ENCODE results near the gene TTC7B.

TTC7B gene

GRCh38 chr14:90503582-90503981 lies 312.6 kb downstream of the TTC7B start:
- no peak for FAIRE-seq

DNA sequence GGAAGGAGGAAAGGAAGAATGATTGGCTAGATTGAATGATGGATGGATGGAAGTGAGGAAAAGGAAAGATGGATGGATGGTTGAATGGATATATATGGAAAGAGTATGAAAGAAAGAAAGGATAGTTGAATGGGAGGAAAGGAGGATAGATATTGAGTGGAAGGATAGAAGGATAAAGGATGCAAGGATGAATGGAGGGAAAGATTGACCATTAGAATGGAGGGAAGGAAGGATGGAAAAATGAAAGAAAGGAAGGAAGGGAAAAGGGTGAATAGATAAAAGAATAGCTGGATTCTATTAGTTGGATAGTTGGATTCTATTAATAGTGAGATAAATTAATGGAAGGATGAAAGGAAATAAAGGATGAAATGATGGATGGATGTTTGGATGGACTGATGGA lies 313.5 kb downstream of the TTC7B start:
- no peak for FAIRE-seq

DNA sequence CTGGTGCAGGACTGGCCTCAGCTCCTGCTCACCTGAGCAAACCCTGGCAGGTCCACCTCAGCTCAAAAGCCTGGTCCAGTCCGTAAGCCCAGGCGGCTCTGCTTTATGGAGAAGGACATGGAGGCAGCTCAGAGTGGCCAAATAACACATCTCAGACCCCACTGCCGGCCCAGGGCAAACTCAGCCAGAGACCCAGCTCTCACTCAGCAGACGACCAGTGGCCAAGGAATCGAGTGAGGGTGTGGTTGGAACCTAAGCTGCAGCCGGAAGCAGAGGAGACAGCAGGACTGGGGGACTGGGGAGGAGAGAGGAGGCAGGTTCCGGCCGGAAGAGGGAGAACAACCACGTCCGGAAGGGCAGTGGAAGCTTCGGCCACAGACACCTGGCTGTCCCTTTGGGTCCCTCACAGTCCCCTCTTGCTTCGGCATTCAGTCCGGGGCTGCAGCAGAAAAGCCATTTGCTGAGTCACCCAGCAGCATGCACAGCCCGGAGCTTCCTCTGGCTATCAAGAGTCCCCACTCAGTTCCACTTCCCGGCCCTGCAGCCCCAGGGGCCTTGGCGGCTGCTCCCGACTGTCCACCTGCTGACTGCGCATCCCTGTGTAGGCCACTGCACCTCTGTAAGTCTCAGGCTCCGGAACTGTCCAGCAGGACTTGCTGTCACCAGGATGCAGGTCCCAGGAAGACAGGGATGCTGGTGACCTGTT lies 315.4 kb downstream of the TTC7B start:
- no peak for FAIRE-seq

DNA sequence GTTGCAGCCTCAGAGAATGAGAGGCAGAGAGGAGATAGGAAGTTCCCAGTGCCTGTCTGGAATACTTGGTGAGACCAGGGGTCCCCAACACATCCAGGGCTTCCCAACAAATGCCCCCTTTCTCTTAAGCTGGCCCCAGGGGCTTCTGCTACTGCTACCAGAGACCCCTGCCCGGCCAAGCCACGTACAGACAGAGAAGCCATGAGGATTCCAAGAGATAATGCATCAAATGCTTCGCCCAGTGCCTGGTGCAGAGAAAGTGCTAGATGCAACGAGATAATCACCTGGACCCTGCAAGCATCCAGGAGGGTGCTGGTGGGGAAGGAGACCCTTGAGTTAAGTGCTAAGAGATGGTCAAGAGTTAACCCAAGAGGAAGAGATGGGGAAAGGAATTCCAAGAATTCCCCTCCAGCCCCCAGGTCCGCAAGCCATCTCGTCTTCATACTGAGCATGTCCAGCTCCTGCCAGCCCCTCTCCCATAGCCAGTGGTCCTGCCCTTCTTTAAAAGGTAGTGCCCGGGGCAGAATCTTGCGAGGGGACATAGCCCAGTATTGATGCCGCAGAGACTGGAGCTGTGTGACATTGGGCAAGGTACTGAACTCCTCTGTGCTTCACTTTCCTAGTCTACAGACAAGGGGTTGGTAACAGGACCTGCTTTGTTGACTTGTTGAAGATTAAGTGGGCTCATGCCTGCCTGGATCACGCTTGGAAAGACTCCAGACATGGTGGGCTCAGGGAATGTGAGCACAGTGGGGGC lies 316.1 kb downstream of the TTC7B start:
- FAIRE-seq = no peak

- FAIRE-seq = no peak
Observed at GRCh38 chr14:90499121-90499520, 317.1 kb downstream of the TTC7B start.

DNA sequence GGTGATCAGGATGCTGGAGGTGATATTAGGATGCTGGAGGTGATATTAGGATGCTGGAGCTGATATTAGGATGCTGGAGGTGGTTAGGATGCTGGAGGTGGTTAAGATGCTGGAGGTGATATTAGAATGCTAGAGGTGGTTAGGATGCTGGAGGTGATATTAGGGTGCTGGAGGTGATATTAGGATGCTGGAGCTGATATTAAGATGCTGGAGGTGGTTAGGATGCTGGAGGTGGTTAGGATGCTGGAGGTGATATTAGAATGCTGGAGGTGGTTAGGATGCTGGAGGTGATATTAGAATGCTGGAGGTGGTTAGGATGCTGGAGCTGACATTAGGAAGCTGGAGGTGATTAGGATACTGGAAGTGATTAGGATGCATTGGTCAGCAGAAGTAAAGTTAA lies 318.0 kb downstream of the TTC7B start:
- no peak for FAIRE-seq

DNA sequence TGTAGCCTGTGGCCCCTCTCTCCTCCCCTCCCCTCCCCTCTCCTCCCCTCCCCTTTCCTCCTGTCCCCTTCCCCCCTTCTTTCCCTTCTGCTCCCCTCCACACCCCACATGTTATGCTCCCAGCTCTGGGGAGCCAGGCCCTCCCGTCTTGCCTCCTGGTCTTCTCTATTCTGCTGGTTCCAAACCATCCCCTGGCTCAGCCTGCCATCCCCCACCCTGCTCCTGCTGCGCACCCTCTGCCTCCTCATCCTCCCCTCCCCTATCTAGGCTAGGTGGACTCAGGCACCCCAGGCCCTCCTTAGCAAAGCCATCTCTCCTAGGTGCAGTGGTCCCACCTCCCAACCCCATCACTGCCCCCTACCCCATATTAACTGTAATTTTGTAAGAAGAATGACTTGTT lies 319.9 kb downstream of the TTC7B start:
- FAIRE-seq = no peak

DNA sequence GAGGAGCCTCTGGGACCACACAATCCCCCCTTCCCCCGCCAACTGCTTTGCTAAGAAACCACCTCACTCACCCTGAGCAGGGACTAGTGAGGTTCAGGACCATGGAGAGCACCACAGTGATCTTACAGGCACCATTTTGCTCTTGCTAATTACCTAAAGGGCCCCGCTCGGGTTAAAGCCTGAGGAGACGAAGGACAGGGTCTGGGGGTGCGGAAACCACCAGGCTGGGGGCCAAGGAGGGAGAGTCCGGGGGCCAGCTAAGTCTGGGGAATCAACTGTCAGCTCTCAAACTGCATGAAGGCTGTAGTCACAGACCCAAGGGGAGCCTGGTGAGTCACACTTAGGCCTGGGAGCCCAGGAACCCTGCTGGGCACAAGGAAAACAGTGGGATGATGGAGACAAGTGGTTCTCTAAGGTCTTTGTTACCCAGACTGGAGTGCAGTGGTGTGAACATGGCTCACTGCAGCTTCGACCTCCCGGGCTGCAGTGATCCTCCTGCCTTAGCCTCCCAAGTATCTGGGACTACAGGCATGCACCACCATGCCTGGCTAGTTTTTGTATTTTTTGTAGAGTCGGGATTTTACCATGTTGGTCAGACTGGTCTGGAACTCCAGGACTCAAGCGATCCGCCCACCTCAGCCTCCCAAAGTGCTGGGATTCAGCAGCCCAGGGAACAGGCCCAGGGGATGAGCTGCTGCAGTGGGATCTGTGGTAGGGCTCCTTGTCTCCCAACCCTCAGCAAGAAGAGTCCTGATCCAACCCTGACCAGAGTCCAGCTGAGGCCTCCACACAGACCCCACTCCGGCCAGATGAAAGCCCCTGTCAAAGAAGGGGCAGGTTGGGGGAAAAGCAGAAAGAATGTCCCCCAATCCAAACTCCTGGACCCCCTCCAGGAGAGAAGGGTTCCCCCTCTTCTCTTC lies 320.6 kb downstream of the TTC7B start:
- FAIRE-seq = no peak

DNA sequence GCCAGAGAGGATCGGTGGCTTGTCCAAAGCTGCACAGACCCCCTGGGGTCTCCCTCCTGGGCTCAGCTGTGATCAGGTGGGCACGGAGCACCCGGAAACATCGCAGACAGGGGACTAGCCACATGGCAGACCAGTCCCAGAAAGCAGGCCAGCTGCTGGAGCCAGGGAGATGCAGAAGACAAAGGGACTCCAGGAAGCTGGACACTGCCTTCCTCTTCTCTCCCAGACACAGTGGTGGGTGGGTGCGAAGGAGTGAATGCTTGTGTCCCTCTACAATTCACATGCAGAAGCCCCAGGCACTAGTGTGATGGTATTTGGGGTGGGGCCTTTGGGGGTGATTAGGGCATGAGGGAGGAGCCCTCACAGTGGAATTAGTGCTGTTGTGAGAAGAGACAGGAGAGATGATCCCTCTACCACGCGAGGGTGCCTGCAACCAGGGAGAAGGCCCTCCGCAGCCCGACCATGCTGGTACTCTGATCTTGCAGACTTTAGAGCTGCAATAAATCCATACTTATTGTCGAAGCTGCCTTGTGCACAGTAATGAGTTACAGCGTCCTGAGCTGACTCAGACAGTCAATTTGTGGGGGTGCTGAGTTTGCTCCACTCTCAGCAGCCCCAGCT lies 324.2 kb downstream of the TTC7B start:
- FAIRE-seq = no peak

DNA sequence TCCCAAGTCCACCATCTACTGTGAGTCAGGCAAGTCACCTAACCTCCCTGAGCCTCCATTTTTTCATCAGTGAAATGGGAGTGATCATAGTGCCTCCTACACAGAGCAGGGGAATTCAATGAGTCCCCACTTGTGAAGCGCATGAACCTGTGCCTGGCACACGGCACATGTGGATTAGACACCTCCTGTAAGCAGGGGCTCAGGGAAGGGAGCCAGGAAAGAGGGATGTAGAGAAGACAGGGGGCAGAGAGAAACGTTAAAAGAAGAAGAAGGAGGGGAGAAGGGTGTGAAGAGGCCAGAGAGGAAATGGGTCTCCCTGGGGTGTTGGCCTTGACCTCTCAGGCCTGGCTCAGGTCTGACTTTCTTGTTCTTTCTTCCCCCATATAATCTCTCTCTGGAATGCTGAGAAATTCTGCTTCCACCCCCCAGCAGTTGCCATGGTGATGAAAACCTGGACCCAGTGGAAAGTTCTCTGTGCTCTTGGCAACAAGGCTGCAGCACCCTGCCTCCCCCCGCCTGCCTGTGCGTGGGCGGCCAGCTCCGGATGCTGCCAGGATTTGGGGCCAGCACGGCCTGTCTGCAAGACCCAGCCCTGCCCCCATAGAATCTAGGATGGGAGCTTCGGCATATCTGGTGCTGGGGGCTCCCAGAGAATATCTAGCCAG lies 324.9 kb downstream of the TTC7B start:
- FAIRE-seq = no peak

DNA sequence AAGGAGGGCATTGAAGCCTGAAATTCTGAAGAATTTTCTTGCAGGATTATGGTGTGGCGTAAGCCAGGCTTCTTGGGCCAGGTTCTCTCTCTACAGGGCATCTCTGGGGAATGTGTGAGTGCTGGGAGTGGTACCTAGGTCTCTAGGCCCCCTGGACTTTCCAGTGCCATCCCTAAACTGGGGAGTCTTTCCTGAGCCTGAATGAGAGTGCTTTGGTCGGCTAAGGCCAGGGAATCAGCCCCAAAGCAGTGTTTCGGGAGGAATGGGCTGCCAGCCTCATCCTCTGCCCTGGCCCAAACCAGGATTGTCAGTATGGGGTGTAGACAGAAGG lies 325.5 kb downstream of the TTC7B start:
- no peak for FAIRE-seq

DNA sequence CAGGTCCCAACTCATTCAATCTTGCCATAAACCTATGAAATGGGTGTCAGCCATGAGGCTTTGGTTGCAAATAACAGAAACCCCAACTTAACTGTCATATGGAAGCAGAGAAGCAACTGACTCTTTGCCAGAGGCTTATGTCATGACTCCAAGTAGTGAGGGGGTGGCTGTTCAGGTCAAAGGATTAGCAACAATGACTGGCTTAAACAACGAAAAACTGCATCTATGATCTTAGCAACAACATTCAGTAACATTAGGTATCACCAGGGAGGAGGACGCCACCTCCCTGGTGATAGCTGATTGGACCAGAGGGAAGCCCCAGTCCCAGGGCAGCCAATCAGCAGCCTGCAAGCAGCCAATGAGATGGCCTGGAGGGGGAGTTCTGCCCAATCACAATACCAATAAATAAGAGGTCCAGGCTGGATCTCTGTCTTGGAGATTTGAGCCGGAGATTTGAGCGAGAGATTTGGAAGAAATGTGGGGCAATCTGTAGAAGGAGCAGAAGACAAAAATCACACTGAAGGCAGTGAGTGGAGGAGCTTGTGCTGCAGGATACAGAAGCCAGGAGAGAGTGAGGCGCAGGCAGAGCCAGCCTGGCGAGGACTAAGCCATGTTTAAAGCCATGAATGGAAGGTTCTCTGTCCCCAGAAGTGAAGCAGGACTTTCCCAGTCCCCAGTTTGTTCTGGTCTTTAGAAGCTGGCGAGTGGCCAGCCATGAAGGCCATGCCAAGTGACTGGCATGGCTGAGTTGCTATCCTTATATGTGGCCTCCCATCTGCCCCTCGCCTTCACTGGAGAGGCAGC lies 326.1 kb downstream of the TTC7B start:
- no peak for FAIRE-seq

GRCh38 chr14:90489306-90489705 lies 326.9 kb downstream of the TTC7B start:
- FAIRE-seq = no peak

GRCh38 chr14:90488256-90488655 lies 328.0 kb downstream of the TTC7B start:
- FAIRE-seq = no peak

DNA sequence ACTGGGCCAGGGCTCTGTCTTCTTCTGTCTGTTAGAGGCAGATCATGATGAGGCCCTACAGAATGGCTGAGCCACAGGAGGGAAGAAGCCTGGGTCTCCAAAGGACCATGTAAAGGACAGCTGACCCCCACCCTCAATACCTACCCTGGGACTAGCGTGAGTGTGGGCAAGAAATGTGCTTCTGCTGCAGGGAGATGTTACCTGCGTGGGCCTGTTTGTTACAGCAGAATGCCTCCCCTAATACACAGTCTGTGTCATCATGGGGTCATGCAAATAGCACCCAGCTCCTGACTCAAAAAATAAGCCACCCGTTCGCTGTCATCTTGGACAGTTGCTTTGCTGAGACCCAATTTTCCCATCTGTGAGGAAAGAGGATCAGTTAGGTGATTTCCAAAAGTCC lies 328.8 kb downstream of the TTC7B start:
- FAIRE-seq = no peak

DNA sequence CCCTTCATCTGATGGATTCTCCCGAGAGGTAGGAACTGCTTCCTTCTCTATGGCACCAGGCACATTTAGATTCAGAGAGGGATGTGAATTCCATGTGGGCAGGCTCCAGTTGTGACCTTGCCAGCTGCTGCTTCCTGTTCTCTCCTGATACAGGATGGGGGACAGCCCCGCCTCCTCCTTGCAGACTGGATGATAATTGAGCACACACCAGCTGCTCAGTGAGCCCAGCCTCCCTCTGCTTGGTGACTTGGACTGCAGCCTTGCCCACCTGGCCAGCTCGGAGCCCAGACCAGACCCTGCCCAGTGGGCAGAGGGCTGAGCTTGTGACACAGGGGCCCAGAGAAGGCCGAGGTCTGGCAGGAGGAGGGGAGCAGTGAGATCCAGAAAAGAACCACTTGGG lies 329.2 kb downstream of the TTC7B start:
- FAIRE-seq = no peak

DNA sequence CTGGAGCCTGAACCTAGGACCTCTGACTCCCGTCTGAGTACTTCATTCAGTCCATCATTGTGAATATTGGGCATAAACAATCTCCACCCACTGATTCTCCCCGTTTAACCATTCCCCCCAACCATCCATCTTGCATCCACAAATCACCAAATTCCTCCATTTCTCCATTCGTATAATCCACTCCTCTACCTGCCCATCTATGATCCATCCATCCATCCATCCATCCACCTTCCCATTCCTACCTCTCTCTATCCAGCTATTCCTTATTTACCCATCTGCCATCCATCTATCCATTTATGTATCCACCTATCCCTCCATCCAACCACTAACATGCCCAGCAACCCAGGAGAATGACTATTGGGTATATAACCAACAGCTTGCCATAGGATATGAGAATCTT lies 331.9 kb downstream of the TTC7B start:
- FAIRE-seq = no peak

- FAIRE-seq = no peak
Observed at GRCh38 chr14:90483571-90483974, 332.7 kb downstream of the TTC7B start.

GRCh38 chr14:90483117-90483516 lies 333.1 kb downstream of the TTC7B start:
- FAIRE-seq = no peak

GRCh38 chr14:90475298-90475697 lies 340.9 kb downstream of the TTC7B start:
- FAIRE-seq = no peak

Measured in endometrium (tissue), 2 donors.